K562 (cell line): ENCODE results near the gene VEGFA. TPM values are rescaled to one million over a fixed set of nuclear protein-coding genes. Genes with fewer than 3 reads are reported as not detected.
A peak's percentile ranks its signal among the peaks of the same experiment; 100 is the strongest.

Experiments
- CREM ChIP-seq: IDR thresholded peaks from 2 replicates; pipeline ENCODE4 v1.6.1; 2014; ENCODE audit warnings: antibody characterized with exemption, low read depth
- CTCF ChIP-seq, 3 experiments: IDR thresholded peaks in 2 of 3; conservative IDR thresholded peaks in 1 of 3; 2 replicates each; pipeline ENCODE4 v1.5.1; 2011 to 2012; ENCODE audit warnings: low read length in 3 of 3, mild to moderate bottlenecking in 3 of 3, control low read depth in 2 of 3, improper control_type of control experiment in 1 of 3, inconsistent platforms in 1 of 3, low read depth in 1 of 3, mixed read lengths in 1 of 3, moderate library complexity in 1 of 3; ENCODE audit not compliant: insufficient read depth in 2 of 3
- GABPB1 ChIP-seq: sonication (generic); formaldehyde crosslinking; IDR thresholded peaks from 2 replicates; pipeline ENCODE4 v1.8.0; 2022; ENCODE audit warnings: mild to moderate bottlenecking, missing genetic modification reagents
- HNRNPLL ChIP-seq: fragments of 200-400 bp; formaldehyde crosslinking; IDR thresholded peaks from 2 replicates; pipeline ENCODE4 v1.6.1; 2017; ENCODE audit warnings: low read length, low read depth, mild to moderate bottlenecking; ENCODE audit not compliant: poor library complexity, severe bottlenecking
- RCOR1 ChIP-seq, 2 experiments: IDR thresholded peaks; 2 replicates each; pipeline ENCODE4 v1.6.1; 2012; ENCODE audit warnings: low read depth in 2 of 2, low read length in 2 of 2, borderline replicate concordance in 1 of 2, improper control_type of control experiment in 1 of 2
- TOE1 ChIP-seq, 2 experiments: fragments of 450-650 bp in 1 of 2; sonication (generic) in 1 of 2; formaldehyde crosslinking in 1 of 2; IDR thresholded peaks; 2 replicates each; pipeline versions ENCODE4 v1.7.1 to v1.8.0; 2016 to 2022; ENCODE audit warnings: borderline replicate concordance in 2 of 2, mild to moderate bottlenecking in 2 of 2, antibody characterized with exemption in 1 of 2, inconsistent platforms in 1 of 2, low read depth in 1 of 2, missing genetic modification reagents in 1 of 2, moderate library complexity in 1 of 2
- U2AF1 ChIP-seq: fragments of 200-400 bp; formaldehyde crosslinking; optimal IDR thresholded peaks from 2 replicates; pipeline ENCODE3; 2017; ENCODE audit warnings: mild to moderate bottlenecking, low read depth, low read length, moderate library complexity
- ZFP91 ChIP-seq: sonication (generic); formaldehyde crosslinking; IDR thresholded peaks from 2 replicates; pipeline ENCODE4 v1.8.0; 2022; ENCODE audit warnings: mild to moderate bottlenecking, missing genetic modification reagents
- ZNF41 ChIP-seq: fragments of 250-450 bp; sonication (Bioruptor Pico); conservative IDR thresholded peaks from 2 replicates; pipeline ENCODE4 v1.4.0; 2020; ENCODE audit warnings: mild to moderate bottlenecking
- ZSCAN32 ChIP-seq: fragments of 450-650 bp; formaldehyde crosslinking; IDR thresholded peaks from 2 replicates; pipeline ENCODE4 v1.4.0; 2020; ENCODE audit warnings: mild to moderate bottlenecking, moderate library complexity
- polyA plus RNA-seq, 8 experiments: library from polyadenylated mRNA; depleted of rRNA in 4 of 8; stranded (reverse) in 5 of 8; unstranded in 3 of 8; fragments of >200 nt; fragmentation: Nextera tagmentation in 2 of 8; fragmentation: Illumina TruSeq in 1 of 8; extraction: Ambion mirVana in 2 of 8; extraction: Trizol in 1 of 8; gene quantifications; 2 replicates each; pipeline versions ENCODE4 v1.2.1 to v1.2.3, GENCODE V29; 2011 to 2014; ENCODE audit warnings: inconsistent platforms in 1 of 8, missing spikeins in 1 of 8
- total RNA-seq, 7 experiments: library from RNA; depleted of rRNA in 6 of 7; stranded (reverse); fragments of >200 nt in 6 of 7; fragmentation: Illumina TruSeq in 2 of 7; extraction: Trizol in 2 of 7; gene quantifications; 2 replicates each; pipeline versions ENCODE4 v1.2.1 to v1.2.3, GENCODE V29; 2011 to 2021; ENCODE audit warnings: low replicate concordance in 1 of 7
- TF ChIP-seq, protein P1 (sequence below): sonication (generic); formaldehyde crosslinking; IDR thresholded peaks from 2 replicates; pipeline ENCODE4 v1.9.0; 2022; ENCODE audit warnings: mild to moderate bottlenecking, missing genetic modification reagents
- TF ChIP-seq, protein P2 (sequence below): fragments of 450-650 bp; IDR thresholded peaks from 2 replicates; pipeline ENCODE4 v1.6.1; 2016; ENCODE audit warnings: antibody characterized with exemption
- TF ChIP-seq, protein P3 (sequence below): fragments of 450-650 bp; formaldehyde crosslinking; conservative IDR thresholded peaks from 2 replicates; pipeline ENCODE4 v1.4.0; 2022; ENCODE audit warnings: mild to moderate bottlenecking, missing genetic modification characterization
- TF ChIP-seq, protein P4 (sequence below): sonication (generic); formaldehyde crosslinking; IDR thresholded peaks from 2 replicates; pipeline ENCODE4 v1.8.1; 2023; ENCODE audit warnings: mild to moderate bottlenecking, missing genetic modification reagents, moderate library complexity
- TF ChIP-seq, protein P5 (sequence below): sonication (generic); formaldehyde crosslinking; IDR thresholded peaks from 2 replicates; pipeline ENCODE4 v1.8.0; 2022; ENCODE audit warnings: missing genetic modification reagents, mild to moderate bottlenecking, borderline replicate concordance

Gene VEGFA
- total and polyA plus RNA-seq, 9 of the 15 experiments (the other 6 are each of a cell fraction or from before 2014, with no cell fraction given), result 14.0 to 271 (median 124) TPM

DNA sequence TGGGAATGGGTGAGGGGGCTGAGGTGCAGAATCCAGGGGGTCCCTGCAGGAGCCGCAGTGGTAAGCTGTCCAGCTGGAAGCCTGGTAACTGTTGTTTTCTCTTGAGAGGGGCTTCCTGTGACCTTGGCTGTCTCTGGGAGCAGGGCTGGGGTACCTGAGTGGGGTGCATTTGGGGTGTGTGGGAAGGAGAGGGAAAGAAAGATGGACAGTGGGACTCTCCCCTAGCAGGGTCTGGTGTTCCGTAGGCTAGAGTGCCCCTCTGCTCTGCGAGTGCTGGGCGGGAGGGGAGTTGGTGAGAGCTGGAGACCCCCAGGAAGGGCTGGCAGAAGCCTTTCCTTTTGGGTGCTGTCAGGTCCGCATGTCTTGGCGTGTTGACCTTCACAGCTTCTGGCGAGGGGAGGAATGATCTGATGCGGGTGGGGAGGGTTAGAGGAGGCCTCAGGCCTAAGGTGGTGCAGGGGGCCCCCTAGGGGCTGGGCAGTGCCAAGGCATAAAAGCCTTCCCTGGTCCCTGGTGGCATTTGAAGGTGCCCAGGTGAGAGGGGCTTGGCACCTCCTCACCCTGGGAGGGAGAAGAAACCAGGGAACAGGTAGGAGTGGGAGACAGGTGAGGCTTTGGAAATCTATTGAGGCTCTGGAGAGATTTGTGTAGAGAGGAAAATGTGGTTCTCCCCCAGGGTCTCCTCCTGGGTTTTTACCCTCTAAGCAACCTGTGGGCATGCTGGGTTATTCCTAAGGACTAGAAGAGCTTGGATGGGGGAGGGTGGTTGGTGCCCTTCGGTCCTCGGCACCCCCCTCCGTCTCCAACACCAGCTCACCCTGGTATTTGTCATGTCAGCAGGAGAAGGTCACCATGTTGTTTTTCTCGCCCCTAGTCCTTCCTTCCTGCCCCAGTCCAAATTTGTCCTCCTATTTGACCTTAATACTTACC is 3.3 kb downstream of the VEGFA start (continued):
- TF ChIP-seq ZNF41 (CRISPR knock-in tag) (0 out of 2 replicates have a peak, but pooled peaks have one; percentile 9), CTCF (IDR thresholded peaks at IDR 0.05 in 2 of 3, conservative IDR thresholded peaks at IDR 0.05 in 1 of 3; ENCODE audit: insufficient read depth in 2 of 3, low read depth in 1 of 3, low read length in 3 of 3) (peak; percentile 85 to 88 (median 87)), ZSCAN32 (CRISPR knock-in tag) (0 out of 2 replicates have a peak, but pooled peaks have one; percentile 2), TOE1 (IDR thresholded peaks at IDR 0.05; ENCODE audit: borderline replicate concordance) (no peak), TOE1 (CRISPR knock-in tag; IDR thresholded peaks at IDR 0.05; ENCODE audit: borderline replicate concordance, low read depth) (0 out of 2 replicates have a peak, but pooled peaks have one; percentile 47), U2AF1 (no peak), RCOR1 (IDR thresholded peaks at IDR 0.05; ENCODE audit: borderline replicate concordance in 1 of 2, low read depth in 2 of 2, low read length in 2 of 2) (peak; percentile 11 to 50; a peak in 1 of 4 replicates), CREM (0 out of 2 replicates have a peak, but pooled peaks have one; percentile 24), GABPB1 (CRISPR knock-in tag) (no peak), HNRNPLL (peak; percentile 27), ZFP91 (CRISPR knock-in tag) (peak; percentile 65; the same call in 1 of the 2 replicates)
- TF ChIP-seq, protein P1, sequence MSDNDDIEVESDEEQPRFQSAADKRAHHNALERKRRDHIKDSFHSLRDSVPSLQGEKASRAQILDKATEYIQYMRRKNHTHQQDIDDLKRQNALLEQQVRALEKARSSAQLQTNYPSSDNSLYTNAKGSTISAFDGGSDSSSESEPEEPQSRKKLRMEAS (CRISPR knock-in tag), result peak; percentile 72
- TF ChIP-seq, protein P2, sequence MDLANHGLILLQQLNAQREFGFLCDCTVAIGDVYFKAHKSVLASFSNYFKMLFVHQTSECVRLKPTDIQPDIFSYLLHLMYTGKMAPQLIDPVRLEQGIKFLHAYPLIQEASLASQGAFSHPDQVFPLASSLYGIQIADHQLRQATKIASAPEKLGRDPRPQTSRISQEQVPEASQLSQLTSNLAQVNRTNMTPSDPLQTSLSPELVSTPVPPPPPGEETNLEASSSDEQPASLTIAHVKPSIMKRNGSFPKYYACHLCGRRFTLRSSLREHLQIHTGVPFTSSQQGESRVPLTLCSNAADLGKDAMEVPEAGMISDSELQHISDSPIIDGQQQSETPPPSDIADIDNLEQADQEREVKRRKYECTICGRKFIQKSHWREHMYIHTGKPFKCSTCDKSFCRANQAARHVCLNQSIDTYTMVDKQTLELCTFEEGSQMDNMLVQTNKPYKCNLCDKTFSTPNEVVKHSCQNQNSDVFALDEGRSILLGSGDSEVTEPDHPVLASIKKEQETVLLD, result peak; percentile 69
- TF ChIP-seq, protein P3, sequence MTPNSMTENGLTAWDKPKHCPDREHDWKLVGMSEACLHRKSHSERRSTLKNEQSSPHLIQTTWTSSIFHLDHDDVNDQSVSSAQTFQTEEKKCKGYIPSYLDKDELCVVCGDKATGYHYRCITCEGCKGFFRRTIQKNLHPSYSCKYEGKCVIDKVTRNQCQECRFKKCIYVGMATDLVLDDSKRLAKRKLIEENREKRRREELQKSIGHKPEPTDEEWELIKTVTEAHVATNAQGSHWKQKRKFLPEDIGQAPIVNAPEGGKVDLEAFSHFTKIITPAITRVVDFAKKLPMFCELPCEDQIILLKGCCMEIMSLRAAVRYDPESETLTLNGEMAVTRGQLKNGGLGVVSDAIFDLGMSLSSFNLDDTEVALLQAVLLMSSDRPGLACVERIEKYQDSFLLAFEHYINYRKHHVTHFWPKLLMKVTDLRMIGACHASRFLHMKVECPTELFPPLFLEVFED (CRISPR knock-in tag), result 0 out of 2 replicates have a peak, but pooled peaks have one; percentile 18
- TF ChIP-seq, protein P4, sequence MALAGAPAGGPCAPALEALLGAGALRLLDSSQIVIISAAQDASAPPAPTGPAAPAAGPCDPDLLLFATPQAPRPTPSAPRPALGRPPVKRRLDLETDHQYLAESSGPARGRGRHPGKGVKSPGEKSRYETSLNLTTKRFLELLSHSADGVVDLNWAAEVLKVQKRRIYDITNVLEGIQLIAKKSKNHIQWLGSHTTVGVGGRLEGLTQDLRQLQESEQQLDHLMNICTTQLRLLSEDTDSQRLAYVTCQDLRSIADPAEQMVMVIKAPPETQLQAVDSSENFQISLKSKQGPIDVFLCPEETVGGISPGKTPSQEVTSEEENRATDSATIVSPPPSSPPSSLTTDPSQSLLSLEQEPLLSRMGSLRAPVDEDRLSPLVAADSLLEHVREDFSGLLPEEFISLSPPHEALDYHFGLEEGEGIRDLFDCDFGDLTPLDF (CRISPR knock-in tag), result peak; percentile 27; the same call in 1 of the 2 replicates
- TF ChIP-seq, protein P5, sequence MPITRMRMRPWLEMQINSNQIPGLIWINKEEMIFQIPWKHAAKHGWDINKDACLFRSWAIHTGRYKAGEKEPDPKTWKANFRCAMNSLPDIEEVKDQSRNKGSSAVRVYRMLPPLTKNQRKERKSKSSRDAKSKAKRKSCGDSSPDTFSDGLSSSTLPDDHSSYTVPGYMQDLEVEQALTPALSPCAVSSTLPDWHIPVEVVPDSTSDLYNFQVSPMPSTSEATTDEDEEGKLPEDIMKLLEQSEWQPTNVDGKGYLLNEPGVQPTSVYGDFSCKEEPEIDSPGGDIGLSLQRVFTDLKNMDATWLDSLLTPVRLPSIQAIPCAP, result no peak
